Uterus (tissue), 2 donors: ENCODE data around the gene WHAMM.

Experiments
- POLR2A ChIP-seq, 2 donors: fragments of 450-650 bp; IDR thresholded peaks; one replicate each; pipeline ENCODE4 v1.6.1; 2016; ENCODE audit warnings: antibody characterized with exemption in 2 of 2, mild to moderate bottlenecking in 1 of 2, moderate library complexity in 1 of 2
- TF ChIP-seq, protein P1 (sequence below), 4 experiments: fragments of 200-600 bp in 2 of 4; fragments of 450-650 bp in 2 of 4; sonication (generic) in 2 of 4; IDR thresholded peaks; one replicate each; pipeline ENCODE4 v1.5.1; 2016 to 2019; ENCODE audit warnings: antibody characterized with exemption in 4 of 4, mild to moderate bottlenecking in 2 of 4, moderate library complexity in 1 of 4

DNA sequence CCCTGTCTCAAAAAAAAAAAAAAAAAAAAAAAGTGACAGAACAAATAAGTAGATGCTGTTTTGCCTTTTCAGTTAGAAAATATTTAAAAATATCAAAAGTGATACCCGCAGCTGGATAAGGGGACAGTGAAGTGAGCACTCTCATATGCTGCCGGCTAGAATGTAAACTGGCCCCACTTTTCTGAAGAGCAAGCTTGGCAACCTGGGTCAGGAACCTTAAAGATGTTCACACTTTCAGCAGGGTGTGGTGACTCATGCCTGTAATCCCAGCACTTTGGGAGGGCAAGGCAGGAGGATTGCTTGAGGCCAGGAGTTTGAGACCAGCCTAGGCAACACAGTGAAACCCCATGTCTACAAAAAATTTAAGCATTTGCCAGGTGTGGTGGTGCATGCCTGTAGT, 20.9 kb upstream of the WHAMM start:
- no peak for TF ChIP-seq POLR2A (IDR thresholded peaks at IDR 0.05)
- TF ChIP-seq, protein P1, sequence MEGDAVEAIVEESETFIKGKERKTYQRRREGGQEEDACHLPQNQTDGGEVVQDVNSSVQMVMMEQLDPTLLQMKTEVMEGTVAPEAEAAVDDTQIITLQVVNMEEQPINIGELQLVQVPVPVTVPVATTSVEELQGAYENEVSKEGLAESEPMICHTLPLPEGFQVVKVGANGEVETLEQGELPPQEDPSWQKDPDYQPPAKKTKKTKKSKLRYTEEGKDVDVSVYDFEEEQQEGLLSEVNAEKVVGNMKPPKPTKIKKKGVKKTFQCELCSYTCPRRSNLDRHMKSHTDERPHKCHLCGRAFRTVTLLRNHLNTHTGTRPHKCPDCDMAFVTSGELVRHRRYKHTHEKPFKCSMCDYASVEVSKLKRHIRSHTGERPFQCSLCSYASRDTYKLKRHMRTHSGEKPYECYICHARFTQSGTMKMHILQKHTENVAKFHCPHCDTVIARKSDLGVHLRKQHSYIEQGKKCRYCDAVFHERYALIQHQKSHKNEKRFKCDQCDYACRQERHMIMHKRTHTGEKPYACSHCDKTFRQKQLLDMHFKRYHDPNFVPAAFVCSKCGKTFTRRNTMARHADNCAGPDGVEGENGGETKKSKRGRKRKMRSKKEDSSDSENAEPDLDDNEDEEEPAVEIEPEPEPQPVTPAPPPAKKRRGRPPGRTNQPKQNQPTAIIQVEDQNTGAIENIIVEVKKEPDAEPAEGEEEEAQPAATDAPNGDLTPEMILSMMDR (IDR thresholded peaks at IDR 0.05) = no peak
